ENCODE results near the gene ASPG. TPM values are rescaled to one million over a fixed set of nuclear protein-coding genes. Genes with fewer than 3 reads are reported as not detected.

ASPG gene
- total RNA-seq, 8 experiments from 2014 or later, result 0.05 to 1.1 (median 0.25) TPM; not detected in 1

DNA sequence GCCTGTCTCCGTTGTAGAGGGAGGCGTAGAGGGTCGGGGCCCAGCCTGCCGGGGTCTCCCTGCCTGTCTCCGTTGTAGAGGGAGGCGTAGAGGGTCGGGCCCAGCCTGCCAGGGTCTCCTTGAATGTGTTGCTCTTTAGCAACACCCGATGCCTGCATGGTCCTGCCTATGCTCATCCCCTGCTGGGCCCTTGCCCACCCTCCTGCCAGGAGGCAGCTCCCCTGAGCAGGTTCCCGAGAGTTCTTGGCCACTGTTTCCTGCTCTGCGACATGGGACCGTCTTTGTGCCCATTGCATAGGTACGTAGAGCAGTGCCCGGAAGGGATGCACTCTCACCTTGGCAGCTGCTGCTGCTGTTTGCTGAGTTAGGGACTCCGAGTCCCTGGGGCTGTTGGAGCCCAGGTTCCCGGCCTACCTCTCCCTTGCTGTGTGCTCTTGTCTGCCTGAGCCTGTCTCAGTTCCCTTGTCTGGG is 56.2 kb downstream of the ASPG start:
- WGBS, 10 experiments, result no CpG with 5 or more reads among the region's 15 CpGs
- H3K27ac ChIP-seq, result no peak overlapping the region
- in situ Hi-C loops (cut with MboI; ENCODE audit: low pct_unique_long_range_greater_than_20kb in 2 of 9, low sequenced_read_pairs in 9 of 9, unreplicated experiment in 9 of 9), result loop anchor here in 4 of 9 experiments (25.0 kb wide), 2 partner anchors 421 to 496 kb away; no protein-coding TSS in a partner anchor
- no peak overlapping the region for H3K4me3 ChIP-seq
- no peak for ATAC-seq (replicated peaks in 6 of 8)
- H3K4me1 ChIP-seq (replicated peaks in 1 of 2), result peaks cover 24 to 26% of the 10 kb centered on the region in 2 donors

DNA sequence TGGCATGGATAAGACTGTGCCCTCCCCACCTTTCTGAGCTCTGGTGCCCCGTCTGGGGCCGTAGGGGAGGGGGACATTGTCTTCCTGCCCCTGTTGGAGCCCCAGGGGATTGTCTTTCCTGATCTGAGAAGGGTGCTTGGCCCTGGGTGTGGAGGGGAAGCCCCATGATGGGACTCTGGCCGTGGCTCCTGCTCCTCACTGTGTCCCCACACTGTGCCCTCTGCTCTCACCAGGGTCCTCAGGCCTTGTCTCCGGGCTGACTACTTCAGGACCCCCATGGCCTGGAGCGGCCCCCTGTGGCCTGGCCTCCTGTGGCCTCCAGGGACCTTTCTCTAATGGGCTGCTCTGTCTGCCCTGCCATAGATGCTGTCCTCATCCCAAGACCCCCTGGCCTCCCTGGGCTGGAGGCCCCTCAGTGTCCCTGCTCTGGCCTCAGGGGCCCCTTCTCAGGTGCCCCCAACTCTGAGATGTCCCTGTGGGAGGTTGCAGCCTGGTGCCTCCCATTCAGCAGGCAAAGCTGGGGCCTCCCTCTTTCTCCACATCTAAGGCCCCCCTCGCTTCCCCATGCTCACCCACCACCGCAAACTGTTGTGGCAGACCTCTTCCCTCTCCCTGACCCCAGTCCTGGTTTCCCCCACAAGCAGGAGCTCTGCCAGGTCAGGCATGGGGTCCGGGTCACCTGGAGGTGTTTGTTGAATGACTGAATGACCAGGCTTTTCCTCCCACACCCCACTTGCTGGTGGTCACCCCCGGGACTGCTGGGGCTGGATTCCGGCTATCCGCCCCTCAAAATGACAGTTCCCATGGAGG is 56.8 kb downstream of the ASPG start:
- in situ Hi-C loops (cut with MboI; ENCODE audit: low pct_unique_long_range_greater_than_20kb in 2 of 9, low sequenced_read_pairs in 9 of 9, unreplicated experiment in 9 of 9), result loop anchor here in 4 of 9 experiments (25.0 kb wide), 2 partner anchors 420 to 495 kb away; no protein-coding TSS in a partner anchor
- no peak overlapping the region for H3K27ac ChIP-seq
- H3K4me1 ChIP-seq (replicated peaks in 1 of 2), result peaks cover 25 to 30% of the 10 kb centered on the region in 2 donors
- no peak overlapping the region for H3K4me3 ChIP-seq
- 0 to 93% (median 20%) methylated on average over 1 to 2 of the region's 11 CpGs; no CpG with 5 or more reads in 7 of the 10 experiments for WGBS, 10 experiments
- ATAC-seq (replicated peaks in 6 of 8), result no peak

DNA sequence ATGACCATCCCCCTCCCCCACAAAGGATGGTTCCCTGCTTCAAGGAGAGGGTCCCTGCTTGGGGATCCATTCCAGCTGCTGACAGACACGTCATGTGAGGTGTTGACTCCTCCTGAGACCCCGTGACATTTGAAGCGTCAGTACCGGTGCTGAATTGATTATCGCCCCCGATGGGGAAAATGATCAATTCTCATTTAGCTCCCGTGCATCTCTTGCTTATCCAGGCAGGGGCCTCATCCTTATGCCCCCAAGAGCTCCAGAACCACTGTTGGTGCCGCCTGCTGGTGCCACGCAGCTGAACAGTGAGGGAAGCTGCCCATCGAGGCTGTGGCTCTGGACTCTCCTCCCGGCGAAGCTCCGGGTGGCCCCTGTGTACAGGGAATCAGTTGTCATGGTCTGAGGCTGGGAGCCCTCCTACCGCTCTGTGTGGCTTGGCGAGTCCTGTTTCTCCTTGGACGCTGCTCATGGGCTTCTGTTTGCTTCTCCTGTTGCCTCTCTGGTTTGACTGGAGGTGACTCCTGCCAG is 57.5 kb downstream of the ASPG start:
- 60 to 90% (median 82%) methylated on average over 2 to 6 of the region's 16 CpGs; no CpG with 5 or more reads in 5 of the 10 experiments for WGBS, 10 experiments

DNA sequence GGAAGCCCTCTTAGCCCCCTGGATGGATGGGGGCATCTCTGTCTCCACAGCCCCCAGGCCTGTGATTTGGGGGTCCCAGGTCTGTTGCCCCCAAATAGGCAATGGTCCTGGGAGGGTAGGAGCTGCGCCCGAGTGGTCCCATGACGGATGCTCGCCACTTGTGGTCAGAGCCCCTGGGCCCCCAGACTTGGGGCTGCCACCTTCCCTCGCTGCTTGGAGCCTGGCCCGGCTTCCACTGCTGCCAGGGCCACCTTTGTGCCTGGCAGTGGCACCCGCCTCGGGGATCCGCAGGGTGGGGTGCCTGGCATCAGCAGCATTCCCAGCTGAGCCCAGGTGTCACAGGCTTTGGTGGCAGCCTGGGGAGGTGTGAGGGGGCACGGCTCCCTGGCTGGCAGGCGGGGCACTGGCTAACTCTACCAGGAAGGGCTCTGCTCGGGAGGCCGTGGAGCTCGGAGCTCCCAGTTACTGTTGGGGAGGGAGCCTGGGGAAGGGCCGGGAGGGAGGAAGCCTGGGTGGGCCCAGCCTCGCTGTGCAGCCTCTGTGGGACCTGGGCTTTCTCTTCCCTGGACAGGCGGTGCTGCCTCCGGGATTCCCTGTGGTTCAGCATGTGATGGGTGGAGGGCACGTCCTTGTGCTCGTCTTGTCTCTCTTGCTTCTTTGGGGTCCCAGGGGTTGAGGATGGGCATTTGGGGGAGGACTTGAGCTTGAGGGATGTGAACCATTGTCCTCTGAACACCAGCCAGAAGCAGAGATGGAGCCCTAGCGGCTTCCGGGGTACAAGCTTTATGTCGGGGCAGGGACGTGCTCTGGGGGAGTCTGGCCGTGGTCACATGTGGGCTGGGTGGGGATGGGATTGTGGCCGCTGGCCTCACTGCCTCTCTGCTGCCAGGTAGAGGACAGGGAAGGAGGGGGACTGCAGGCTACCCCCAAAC is 58.3 kb downstream of the ASPG start:
- Histone ChIP-seq H3K4me1 (replicated peaks in 1 of 2) (peaks cover 39 to 45% of the 10 kb centered on the region in 2 donors), H3K27ac (no peak overlapping the region), H3K4me3 (no peak overlapping the region)
- ATAC-seq (replicated peaks in 6 of 8), result no peak
- in situ Hi-C loops (cut with MboI; ENCODE audit: low pct_unique_long_range_greater_than_20kb in 2 of 9, low sequenced_read_pairs in 9 of 9, unreplicated experiment in 9 of 9), result loop anchor here in 4 of 9 experiments (25.0 kb wide), 2 partner anchors 419 to 494 kb away; no protein-coding TSS in a partner anchor
- 90 to 94% methylated on average over 2 to 3 of the region's 26 CpGs; no CpG with 5 or more reads in 8 of the 10 experiments for WGBS, 10 experiments

More for the DNA sequence above, 57.5 kb downstream of the ASPG start:
- no peak overlapping the region for H3K4me3 ChIP-seq
- no peak for ATAC-seq (replicated peaks in 6 of 8)
- no peak overlapping the region for H3K27ac ChIP-seq
- in situ Hi-C loops (cut with MboI; ENCODE audit: low pct_unique_long_range_greater_than_20kb in 2 of 9, low sequenced_read_pairs in 9 of 9, unreplicated experiment in 9 of 9), result loop anchor here in 4 of 9 experiments (25.0 kb wide), 2 partner anchors 419 to 494 kb away; no protein-coding TSS in a partner anchor
- H3K4me1 ChIP-seq (replicated peaks in 1 of 2), result peaks cover 31 to 37% of the 10 kb centered on the region in 2 donors

DNA sequence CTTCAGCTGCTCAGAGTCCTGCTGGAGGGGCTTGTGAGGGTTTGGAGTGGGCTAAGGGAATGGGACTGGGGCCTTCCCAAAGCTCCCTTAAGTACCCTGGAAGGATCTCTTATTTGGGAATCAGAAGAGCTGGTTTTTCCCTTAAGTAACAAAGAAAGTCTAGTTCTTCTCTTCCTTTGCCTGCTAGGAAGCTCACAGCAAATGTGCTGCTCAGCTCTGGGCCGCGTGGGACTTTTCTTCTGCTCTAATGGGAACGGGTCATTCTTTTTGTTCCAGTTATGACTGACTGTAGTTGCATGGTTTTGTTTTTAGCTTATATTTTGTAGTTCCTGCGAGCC is 58.9 kb downstream of the ASPG start:
- H3K4me3 ChIP-seq, result no peak overlapping the region
- ATAC-seq (replicated peaks in 6 of 8), result no peak
- in situ Hi-C loops (cut with MboI; ENCODE audit: low pct_unique_long_range_greater_than_20kb in 2 of 9, low sequenced_read_pairs in 9 of 9, unreplicated experiment in 9 of 9), result loop anchor here in 4 of 9 experiments (25.0 kb wide), 2 partner anchors 418 to 493 kb away; no protein-coding TSS in a partner anchor
- peaks cover 42 to 49% of the 10 kb centered on the region in 2 donors for H3K4me1 ChIP-seq (replicated peaks in 1 of 2)
- WGBS, 10 experiments, result 29 to 100% (median 81%) methylated on average over 1 to 4 of the region's 4 CpGs; no CpG with 5 or more reads in 4 of the 10 experiments
- no peak overlapping the region for H3K27ac ChIP-seq

DNA sequence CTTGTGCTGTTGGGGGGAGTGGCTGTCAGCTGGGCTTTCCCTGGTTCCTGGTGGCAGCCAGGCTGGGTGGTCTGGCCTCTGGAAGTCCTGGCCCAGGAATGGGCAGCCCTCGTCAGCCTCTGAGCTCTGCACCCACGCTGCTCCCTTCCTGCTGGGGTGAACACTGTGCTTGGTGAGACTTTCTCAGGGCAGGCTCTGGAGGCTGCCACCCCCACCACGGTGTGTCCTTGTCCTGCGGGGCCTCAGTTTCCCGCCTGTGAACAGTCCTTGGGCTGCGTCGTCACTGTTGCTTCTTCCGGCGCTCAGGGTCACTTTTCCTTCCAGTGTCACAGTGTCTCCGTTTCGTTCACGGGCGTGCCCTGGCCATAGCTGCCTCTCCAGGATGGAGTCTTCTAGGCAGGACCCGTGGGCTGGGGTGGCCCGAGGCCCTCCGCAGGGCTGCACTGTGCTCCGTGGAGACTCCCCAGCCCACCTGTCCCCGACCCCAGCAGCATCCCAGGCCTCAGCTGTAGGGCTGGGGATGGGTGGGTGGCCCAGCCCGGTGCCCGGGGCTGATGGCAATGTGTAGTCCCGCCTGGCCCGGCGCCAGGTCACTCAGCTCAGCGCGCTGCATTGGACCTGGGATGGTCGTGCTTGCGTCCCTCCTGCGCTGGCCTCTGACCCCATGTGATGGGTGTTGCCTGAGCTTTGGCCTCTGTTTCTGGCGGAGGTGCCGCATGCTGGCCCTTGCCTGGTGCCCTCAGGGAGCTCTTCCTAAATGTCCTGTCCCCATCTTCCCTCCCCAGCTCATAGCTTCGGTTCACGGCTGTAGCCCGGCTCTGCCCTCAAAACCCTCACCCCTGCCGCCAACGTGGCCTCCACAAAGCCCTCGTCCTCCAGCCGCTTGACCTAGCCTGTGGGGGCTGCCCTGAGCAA is 59.7 kb downstream of the ASPG start:
- ATAC-seq (replicated peaks in 6 of 8), result no peak
- Histone ChIP-seq H3K27ac (no peak overlapping the region), H3K4me3 (no peak overlapping the region), H3K4me1 (replicated peaks in 1 of 2) (peaks cover 40 to 48% of the 10 kb centered on the region in 2 donors)
- in situ Hi-C loops (cut with MboI; ENCODE audit: low pct_unique_long_range_greater_than_20kb in 2 of 9, low sequenced_read_pairs in 9 of 9, unreplicated experiment in 9 of 9), result loop anchor here in 4 of 9 experiments (25.0 kb wide), 2 partner anchors 417 to 492 kb away; no protein-coding TSS in a partner anchor
- 74 to 100% (median 100%) methylated on average over 3 to 7 of the region's 37 CpGs; no CpG with 5 or more reads in 7 of the 10 experiments for WGBS, 10 experiments

DNA sequence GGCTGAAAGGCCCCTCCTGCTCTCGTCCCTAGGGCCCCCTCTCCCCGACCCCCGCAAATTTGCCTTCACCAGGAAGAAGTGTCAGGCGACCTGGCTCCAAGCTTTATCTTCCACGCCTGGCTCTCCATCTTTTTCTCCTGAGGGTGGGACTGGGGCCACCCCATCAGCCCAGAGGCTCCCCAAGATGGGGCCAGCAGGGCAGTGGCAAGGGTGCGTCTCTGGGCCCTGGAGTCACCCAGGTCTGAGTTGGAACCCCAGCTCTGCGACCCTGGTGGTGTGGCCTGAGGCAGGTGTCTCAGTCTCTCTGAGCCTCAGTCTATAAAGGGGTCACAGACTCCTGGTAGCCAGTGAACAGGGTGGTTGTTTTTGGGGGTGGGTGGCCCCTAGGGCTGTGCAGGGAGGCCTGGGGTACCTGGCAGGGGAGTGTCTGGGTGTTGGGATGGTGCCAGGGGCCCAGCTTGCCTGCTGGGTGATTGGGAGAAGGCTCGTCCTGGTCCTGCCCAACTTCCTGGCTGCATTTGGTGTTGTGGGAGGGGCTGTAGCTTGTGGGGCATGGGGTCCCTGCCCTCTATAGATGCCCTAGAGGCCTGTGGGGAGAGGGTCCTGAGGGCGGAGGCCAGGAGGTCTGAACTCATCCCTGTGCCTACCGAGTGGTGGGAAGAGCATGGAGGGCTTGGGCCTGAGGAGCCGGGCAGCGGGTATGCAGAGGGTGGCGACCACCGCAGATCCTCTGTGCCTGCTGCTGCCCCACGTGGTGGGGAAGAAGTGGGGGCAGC is 60.5 kb downstream of the ASPG start:
- in situ Hi-C loops (cut with MboI; ENCODE audit: low pct_unique_long_range_greater_than_20kb in 2 of 9, low sequenced_read_pairs in 9 of 9, unreplicated experiment in 9 of 9), result loop anchor here in 4 of 9 experiments (25.0 kb wide), 2 partner anchors 416 to 491 kb away; no protein-coding TSS in a partner anchor
- WGBS, 10 experiments, result no CpG with 5 or more reads among the region's 15 CpGs
- Histone ChIP-seq H3K27ac (no peak overlapping the region), H3K4me3 (no peak overlapping the region), H3K4me1 (replicated peaks in 1 of 2) (peaks cover 40 to 47% of the 10 kb centered on the region in 2 donors)
- no peak for ATAC-seq (replicated peaks in 6 of 8)

DNA sequence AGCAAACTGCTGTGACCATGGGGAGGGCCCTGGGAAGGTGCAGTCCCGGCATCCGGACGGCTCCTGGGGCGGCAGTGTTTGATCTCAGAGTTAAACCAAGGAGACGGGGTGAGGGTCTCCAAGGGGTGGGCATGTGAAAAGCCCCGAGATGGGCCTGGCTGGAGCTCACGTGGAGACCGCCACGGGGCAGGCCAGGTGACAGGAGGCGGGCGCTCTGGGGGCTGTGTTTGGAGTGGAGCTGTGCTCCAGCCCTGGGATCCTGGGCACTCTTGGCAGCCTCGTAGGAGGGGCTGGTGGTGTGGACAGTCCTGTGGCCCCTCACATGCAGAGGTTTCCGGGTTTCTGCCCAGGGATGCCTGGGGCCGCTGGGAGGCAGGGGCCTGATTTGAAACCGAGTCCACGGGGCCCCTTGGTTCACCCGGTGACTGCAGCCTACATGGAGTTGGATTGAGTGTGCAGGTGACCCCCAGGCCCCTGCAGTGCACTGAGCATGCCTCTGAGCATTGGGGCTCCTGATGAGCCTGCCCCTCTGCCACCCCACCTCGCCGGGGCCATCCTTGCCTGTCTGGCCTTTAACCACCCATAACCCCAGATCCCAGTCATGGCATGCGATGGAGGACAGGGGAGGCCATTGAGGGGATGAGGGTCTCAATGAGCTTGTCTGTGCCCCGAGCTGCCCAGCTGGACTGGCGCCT is 61.3 kb downstream of the ASPG start:
- Histone ChIP-seq H3K4me1 (replicated peaks in 1 of 2) (peaks cover 46 to 52% of the 10 kb centered on the region in 2 donors), H3K27ac (no peak overlapping the region), H3K4me3 (no peak overlapping the region)
- no peak for ATAC-seq (replicated peaks in 6 of 8)
- 83 to 100% (median 93%) methylated on average over 1 to 6 of the region's 22 CpGs; no CpG with 5 or more reads in 7 of the 10 experiments for WGBS, 10 experiments
- in situ Hi-C loops (cut with MboI; ENCODE audit: low pct_unique_long_range_greater_than_20kb in 2 of 9, low sequenced_read_pairs in 9 of 9, unreplicated experiment in 9 of 9), result loop anchor here in 4 of 9 experiments (25.0 kb wide), 2 partner anchors 416 to 491 kb away; no protein-coding TSS in a partner anchor

DNA sequence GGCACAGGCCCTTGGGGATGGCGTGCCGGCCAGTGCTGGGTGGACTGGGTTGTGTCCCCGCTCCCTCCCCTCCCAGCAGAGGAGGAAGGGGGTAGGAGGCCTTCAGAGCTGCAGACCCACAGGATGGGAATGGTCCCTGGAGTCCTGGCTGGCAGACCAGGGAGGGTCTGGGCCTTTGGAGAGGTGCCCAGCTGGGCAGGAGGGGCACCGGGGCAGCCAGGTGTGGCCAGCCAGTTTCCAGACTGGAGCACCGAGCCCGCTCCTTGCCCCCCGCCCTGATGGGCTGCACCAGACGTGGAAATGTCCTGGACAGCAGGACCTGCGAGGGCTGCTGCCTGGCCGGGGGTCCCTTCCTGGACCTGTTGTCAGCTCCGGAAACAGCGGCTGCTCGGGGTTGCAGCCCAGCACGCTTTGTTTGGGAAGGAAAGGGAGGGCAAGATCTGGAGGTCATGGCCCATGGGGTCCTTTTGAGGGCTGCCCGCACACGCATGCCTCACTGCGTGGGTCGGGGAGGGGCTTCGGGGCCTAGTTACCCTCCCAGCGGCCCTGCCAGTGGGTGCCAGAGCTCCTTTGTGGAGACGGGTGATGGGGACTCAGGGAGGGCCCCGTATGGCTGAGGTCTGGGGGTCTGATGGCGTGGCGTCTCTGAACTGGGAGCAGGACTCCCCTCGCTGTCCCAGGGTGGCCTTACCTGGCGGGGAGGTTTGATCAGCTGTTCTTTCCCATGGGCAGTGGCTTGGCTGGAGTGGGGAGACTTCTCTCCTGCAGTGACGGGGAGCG is 62.0 kb downstream of the ASPG start:
- WGBS, 10 experiments, result 55 to 75% (median 72%) methylated on average over 3 to 5 of the region's 28 CpGs; no CpG with 5 or more reads in 6 of the 10 experiments
- in situ Hi-C loops (cut with MboI; ENCODE audit: low pct_unique_long_range_greater_than_20kb in 2 of 9, low sequenced_read_pairs in 9 of 9, unreplicated experiment in 9 of 9), result loop anchor here in 4 of 9 experiments (25.0 kb wide), 2 partner anchors 415 to 490 kb away; no protein-coding TSS in a partner anchor
- no peak for ATAC-seq (replicated peaks in 6 of 8)
- Histone ChIP-seq H3K27ac (no peak overlapping the region), H3K4me3 (no peak overlapping the region), H3K4me1 (replicated peaks in 1 of 2) (peaks cover 51% of the 10 kb centered on the region in 2 donors)
